ENCODE measurements around the gene WNT5A.
A peak's percentile ranks its signal among the peaks of the same experiment; 100 is the strongest.

The WNT5A gene

DNA sequence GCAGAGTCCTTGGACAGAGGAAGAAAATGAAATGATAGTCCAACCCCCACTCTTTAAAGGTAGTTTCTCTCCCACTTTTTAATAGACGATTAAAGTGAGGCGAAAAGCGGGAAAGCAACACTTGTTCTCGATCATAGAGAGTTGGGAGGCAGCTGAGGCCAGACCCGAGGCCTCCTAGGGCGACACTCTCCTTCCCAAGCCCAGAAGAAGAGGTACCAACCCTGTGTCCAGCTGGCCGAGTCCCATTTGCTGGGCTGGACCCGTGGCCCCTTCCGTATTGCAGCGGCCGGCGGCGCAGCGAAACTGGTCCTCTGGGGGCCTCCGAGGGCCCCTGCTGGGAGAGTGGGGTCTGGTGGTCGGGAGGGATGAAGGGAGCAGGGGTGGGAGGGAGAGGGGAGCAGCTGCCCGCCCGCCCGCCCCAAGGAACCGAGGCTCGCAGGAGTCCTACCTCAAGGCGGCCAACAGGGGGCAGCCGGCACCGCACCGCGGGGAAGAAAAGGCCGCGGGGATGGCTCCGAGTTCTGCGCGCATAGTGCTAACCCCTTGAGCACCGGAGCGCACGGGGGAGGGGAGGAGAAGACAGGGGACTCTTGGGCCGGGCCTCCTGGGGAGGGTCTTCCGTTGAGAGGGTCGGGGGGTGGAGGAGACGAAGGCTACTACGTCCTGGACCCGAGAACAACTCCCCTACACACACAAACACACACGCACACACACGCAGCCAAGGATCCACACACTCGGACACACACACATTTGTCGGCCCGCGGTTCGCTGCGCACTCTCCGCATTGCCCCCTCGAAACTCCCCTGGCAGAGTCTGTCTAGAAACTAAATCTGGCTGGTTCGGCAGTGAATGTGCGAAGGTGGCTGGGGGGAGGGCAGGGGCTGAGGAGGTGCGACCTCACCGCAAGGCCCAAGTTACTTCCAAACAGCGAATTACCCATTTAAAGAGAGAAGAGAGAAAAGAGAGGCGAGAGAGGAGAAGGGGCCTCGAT, 2.0 kb downstream of the WNT5A start:
- TF ChIP-seq YY1 (IDR thresholded peaks at IDR 0.05; ENCODE audit: low read depth) (no peak), TEAD4 (IDR thresholded peaks at IDR 0.05) (no peak), RAD21 (IDR thresholded peaks at IDR 0.05; ENCODE audit: low read depth) (peak; percentile 55), EGR1 (IDR thresholded peaks at IDR 0.05) (no peak)

DNA sequence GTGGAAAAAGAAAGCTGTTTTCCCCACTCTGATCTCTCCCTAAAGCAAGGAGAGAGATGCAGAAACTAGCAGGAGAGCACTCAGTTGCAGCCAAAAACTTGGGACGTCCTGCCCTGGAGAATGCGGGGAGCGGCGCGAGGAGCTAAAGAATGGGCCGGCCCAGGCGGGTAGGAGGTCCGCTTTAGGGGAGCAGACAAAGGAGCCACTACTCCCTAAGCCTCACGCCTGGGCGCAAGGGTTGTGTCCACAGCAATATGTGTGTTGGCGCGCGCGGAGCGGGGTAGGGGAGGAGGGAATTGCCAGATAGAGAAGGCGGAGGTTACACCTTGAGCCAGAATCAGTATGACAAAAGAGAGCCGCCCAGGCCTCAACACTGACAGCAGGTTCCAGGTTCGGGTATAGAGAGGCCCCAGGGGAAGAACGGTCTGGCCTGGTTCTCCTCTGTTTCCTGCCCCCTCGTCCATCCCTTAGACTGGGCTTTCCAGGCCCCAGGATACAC, 2.9 kb downstream of the WNT5A start:
- no peak for TF ChIP-seq CEBPB (IDR thresholded peaks at IDR 0.05)
- TF ChIP-seq, protein P1, sequence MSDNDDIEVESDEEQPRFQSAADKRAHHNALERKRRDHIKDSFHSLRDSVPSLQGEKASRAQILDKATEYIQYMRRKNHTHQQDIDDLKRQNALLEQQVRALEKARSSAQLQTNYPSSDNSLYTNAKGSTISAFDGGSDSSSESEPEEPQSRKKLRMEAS (IDR thresholded peaks at IDR 0.05), result no peak
- no peak for TF ChIP-seq TEAD4 (IDR thresholded peaks at IDR 0.05)
- TF ChIP-seq, protein P2, sequence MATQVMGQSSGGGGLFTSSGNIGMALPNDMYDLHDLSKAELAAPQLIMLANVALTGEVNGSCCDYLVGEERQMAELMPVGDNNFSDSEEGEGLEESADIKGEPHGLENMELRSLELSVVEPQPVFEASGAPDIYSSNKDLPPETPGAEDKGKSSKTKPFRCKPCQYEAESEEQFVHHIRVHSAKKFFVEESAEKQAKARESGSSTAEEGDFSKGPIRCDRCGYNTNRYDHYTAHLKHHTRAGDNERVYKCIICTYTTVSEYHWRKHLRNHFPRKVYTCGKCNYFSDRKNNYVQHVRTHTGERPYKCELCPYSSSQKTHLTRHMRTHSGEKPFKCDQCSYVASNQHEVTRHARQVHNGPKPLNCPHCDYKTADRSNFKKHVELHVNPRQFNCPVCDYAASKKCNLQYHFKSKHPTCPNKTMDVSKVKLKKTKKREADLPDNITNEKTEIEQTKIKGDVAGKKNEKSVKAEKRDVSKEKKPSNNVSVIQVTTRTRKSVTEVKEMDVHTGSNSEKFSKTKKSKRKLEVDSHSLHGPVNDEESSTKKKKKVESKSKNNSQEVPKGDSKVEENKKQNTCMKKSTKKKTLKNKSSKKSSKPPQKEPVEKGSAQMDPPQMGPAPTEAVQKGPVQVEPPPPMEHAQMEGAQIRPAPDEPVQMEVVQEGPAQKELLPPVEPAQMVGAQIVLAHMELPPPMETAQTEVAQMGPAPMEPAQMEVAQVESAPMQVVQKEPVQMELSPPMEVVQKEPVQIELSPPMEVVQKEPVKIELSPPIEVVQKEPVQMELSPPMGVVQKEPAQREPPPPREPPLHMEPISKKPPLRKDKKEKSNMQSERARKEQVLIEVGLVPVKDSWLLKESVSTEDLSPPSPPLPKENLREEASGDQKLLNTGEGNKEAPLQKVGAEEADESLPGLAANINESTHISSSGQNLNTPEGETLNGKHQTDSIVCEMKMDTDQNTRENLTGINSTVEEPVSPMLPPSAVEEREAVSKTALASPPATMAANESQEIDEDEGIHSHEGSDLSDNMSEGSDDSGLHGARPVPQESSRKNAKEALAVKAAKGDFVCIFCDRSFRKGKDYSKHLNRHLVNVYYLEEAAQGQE (IDR thresholded peaks at IDR 0.05; ENCODE audit: low read depth), result no peak
- TF ChIP-seq, protein P3, sequence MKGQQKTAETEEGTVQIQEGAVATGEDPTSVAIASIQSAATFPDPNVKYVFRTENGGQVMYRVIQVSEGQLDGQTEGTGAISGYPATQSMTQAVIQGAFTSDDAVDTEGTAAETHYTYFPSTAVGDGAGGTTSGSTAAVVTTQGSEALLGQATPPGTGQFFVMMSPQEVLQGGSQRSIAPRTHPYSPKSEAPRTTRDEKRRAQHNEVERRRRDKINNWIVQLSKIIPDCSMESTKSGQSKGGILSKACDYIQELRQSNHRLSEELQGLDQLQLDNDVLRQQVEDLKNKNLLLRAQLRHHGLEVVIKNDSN (IDR thresholded peaks at IDR 0.05), result no peak
- TF ChIP-seq TCF12 (IDR thresholded peaks at IDR 0.05; ENCODE audit: low read depth), result no peak
- TF ChIP-seq ZBTB7A (IDR thresholded peaks at IDR 0.05; ENCODE audit: low read depth), result no peak
- no peak for TF ChIP-seq YY1 (IDR thresholded peaks at IDR 0.05; ENCODE audit: low read depth)
- no peak for TF ChIP-seq CREB1 (IDR thresholded peaks at IDR 0.05; ENCODE audit: low read depth)
- no peak for TF ChIP-seq FOXM1 (IDR thresholded peaks at IDR 0.05; ENCODE audit: borderline replicate concordance, low read depth)
- TF ChIP-seq TAF1 (IDR thresholded peaks at IDR 0.05; ENCODE audit: low read depth), result no peak
- TF ChIP-seq RAD21 (IDR thresholded peaks at IDR 0.05; ENCODE audit: low read depth), result no peak
- no peak for TF ChIP-seq NFIC (IDR thresholded peaks at IDR 0.05)
- no peak for TF ChIP-seq EP300 (IDR thresholded peaks at IDR 0.05; ENCODE audit: borderline replicate concordance)
- TF ChIP-seq EGR1 (IDR thresholded peaks at IDR 0.05), result no peak

DNA sequence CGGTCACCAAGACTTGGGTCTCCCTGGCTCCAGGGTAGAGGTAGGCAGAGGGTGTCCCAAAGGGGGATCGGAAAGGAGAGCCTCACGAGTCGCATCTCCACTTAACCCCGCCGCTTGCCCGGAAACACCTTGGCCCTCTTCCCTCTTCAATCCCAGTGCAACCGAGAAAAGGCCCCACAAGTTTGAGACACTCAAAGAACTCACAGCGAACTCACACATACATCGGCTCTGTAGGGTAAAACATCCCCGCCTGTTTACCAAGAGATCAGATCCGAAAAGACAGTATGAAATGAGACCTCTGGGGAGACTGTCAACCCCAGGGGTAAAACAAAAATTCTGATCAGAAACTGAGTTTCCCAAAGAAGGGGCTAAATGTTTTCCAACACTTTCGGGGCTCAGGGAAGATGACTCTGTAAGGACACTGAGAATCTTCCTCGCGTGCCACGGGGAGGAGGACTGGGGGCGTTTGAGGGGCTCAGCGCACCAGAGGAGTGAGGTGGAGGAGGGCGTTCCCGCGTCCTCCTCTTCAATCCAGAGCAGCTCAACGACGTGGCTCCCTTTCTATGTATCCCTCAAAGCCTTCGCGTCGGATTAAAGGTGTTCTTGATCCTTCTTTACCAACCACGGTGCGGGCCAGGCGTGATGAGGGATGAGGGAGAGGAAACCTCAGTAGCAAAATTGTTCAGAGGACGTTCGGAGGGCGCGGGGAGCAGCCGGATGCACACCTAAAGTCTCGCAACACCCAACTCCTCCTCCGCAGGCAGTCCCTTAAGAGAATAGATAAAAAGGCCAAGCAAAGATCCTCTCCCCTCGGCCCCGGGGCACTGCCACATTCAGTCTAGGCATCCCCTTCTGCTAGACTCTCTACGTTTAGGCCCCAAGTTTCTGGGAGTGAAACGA, 3.7 kb downstream of the WNT5A start:
- TF ChIP-seq FOXM1 (IDR thresholded peaks at IDR 0.05; ENCODE audit: borderline replicate concordance, low read depth), result no peak
- no peak for TF ChIP-seq CREB1 (IDR thresholded peaks at IDR 0.05; ENCODE audit: low read depth)
- no peak for TF ChIP-seq EGR1 (IDR thresholded peaks at IDR 0.05)
- no peak for TF ChIP-seq RAD21 (IDR thresholded peaks at IDR 0.05; ENCODE audit: low read depth)
- TF ChIP-seq, protein P1 (IDR thresholded peaks at IDR 0.05), result no peak
- TF ChIP-seq, protein P3 (IDR thresholded peaks at IDR 0.05), result no peak
- no peak for TF ChIP-seq NFIC (IDR thresholded peaks at IDR 0.05)
- TF ChIP-seq ZBTB7A (IDR thresholded peaks at IDR 0.05; ENCODE audit: low read depth), result no peak
- TF ChIP-seq TAF1 (IDR thresholded peaks at IDR 0.05; ENCODE audit: low read depth), result no peak
- TF ChIP-seq EP300 (IDR thresholded peaks at IDR 0.05; ENCODE audit: borderline replicate concordance), result no peak
- no peak for TF ChIP-seq TEAD4 (IDR thresholded peaks at IDR 0.05)
- no peak for TF ChIP-seq CEBPB (IDR thresholded peaks at IDR 0.05)
- no peak for TF ChIP-seq TCF12 (IDR thresholded peaks at IDR 0.05; ENCODE audit: low read depth)

DNA sequence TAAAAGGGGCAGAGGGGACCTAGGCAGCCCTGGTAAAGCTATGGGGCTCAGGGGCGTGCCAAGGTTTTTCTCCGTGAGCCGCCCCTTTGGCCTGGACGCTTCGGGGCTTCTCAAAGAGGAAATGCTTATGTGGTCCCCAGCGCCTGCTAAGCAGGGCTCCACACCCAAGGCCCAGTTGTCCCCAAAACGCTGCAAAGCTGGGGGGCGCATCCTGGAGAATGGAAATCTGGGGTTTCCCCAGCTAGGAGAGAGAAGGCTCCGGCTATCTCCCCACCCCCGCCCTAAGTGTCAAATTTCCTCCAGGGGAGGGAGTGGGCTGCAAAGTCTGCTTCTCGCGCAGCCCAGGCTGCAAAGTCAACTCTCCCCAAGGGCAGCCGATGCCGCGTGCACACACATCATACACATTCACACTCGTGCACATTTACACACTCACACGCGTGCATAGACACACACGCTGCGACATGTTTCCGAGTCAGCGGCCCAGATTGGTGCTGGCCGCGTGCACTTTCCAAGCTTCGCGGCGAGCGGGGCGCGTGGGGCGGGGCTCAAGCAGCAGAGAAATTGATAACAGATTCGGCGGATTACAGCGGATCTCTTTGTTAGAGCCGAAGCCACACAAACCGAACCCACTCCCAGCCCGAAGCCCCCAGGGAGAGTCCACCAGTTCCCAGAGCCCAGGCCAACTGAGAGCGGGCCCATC, 4.5 kb downstream of the WNT5A start:
- no peak for TF ChIP-seq CREB1 (IDR thresholded peaks at IDR 0.05; ENCODE audit: low read depth)
- TF ChIP-seq CEBPB (IDR thresholded peaks at IDR 0.05), result no peak
- no peak for TF ChIP-seq FOXM1 (IDR thresholded peaks at IDR 0.05; ENCODE audit: borderline replicate concordance, low read depth)
- TF ChIP-seq EGR1 (IDR thresholded peaks at IDR 0.05), result no peak
- TF ChIP-seq ZBTB7A (IDR thresholded peaks at IDR 0.05; ENCODE audit: low read depth), result no peak
- TF ChIP-seq TCF12 (IDR thresholded peaks at IDR 0.05; ENCODE audit: low read depth), result no peak
- TF ChIP-seq, protein P3 (IDR thresholded peaks at IDR 0.05), result no peak
- TF ChIP-seq TEAD4 (IDR thresholded peaks at IDR 0.05), result no peak
- TF ChIP-seq, protein P2 (IDR thresholded peaks at IDR 0.05; ENCODE audit: low read depth), result no peak
- TF ChIP-seq TAF1 (IDR thresholded peaks at IDR 0.05; ENCODE audit: low read depth), result no peak
- no peak for TF ChIP-seq YY1 (IDR thresholded peaks at IDR 0.05; ENCODE audit: low read depth)
- TF ChIP-seq NFIC (IDR thresholded peaks at IDR 0.05), result no peak
- TF ChIP-seq, protein P1 (IDR thresholded peaks at IDR 0.05), result no peak
- TF ChIP-seq RAD21 (IDR thresholded peaks at IDR 0.05; ENCODE audit: low read depth), result no peak
- no peak for TF ChIP-seq EP300 (IDR thresholded peaks at IDR 0.05; ENCODE audit: borderline replicate concordance)

Data from Ishikawa (cell line).